Heart right ventricle (tissue), 16 donors: Measurements from ENCODE around the gene ARSI. TPM values are rescaled to one million over a fixed set of nuclear protein-coding genes. Genes with fewer than 3 reads are reported as not detected.

Experiments used
- ATAC-seq, 8 donors: fragments of 200-7000 bp; cut with Tn5 transposase; one replicate each; pipeline ENCODE4 v1.9.1; 2020; ENCODE audit warnings: mild to moderate bottlenecking in 8 of 8, moderate library complexity in 8 of 8, moderate number of reproducible peaks in 1 of 8
- DNase-seq, 2 donors: peaks; one replicate each; pipeline ENCODE4 v3.0.0-alpha.2; 2020
- H3K27ac ChIP-seq, 10 donors: fragments of 200-600 bp; sonication (generic) in 2 of 10; one replicate each; pipeline versions ENCODE4 v1.5.0 to v1.8.0; 2020 to 2022; ENCODE audit warnings: mild to moderate bottlenecking in 3 of 10
- H3K27me3 ChIP-seq, 7 donors: fragments of 200-600 bp; one replicate each; pipeline ENCODE4 v1.8.0; 2021 to 2022; ENCODE audit warnings: mild to moderate bottlenecking in 2 of 7
- H3K36me3 ChIP-seq, 9 donors: fragments of 200-600 bp; sonication (generic) in 1 of 9; one replicate each; pipeline versions ENCODE4 v1.5.0 to v1.8.0; 2020 to 2022; ENCODE audit warnings: mild to moderate bottlenecking in 2 of 9
- H3K4me1 ChIP-seq, 9 donors: fragments of 200-600 bp; sonication (generic) in 1 of 9; one replicate each; pipeline versions ENCODE4 v1.5.0 to v1.8.0; 2020 to 2022; ENCODE audit warnings: mild to moderate bottlenecking in 4 of 9
- H3K4me3 ChIP-seq, 10 donors: fragments of 200-600 bp; sonication (generic) in 2 of 10; one replicate each; pipeline versions ENCODE4 v1.5.0 to v1.8.0; 2020 to 2022; ENCODE audit warnings: mild to moderate bottlenecking in 7 of 10, moderate library complexity in 2 of 10
- H3K9me3 ChIP-seq, 11 donors: fragments of 200-600 bp in 10 of 11; sonication (generic) in 2 of 11; one replicate each; pipeline versions ENCODE4 v1.5.0 to v1.8.0; 2013 to 2022; ENCODE audit warnings: mild to moderate bottlenecking in 2 of 11, control low read depth in 1 of 11, moderate library complexity in 1 of 11
- CTCF ChIP-seq, 9 donors: fragments of 200-600 bp; sonication (generic) in 2 of 9; IDR thresholded peaks; one replicate each; pipeline versions ENCODE4 v1.5.0 to v1.8.0; 2021 to 2022; ENCODE audit warnings: antibody characterized with exemption in 9 of 9, mild to moderate bottlenecking in 5 of 9, moderate library complexity in 1 of 9
- WGBS, 2 donors: extraction: QIAGEN DNeasy Blood & Tissue Kit; methylation state at CpG; one replicate each; pipeline ENCODE4 v1.1.7; 2013; ENCODE audit warnings: inconsistent platforms in 1 of 2; 5-methylcytosine and 5-hydroxymethylcytosine counted together
- intact Hi-C, 10 donors: fragments of 100-400 bp; cut with DNase I; formaldehyde crosslinking; loops; one replicate each; pipeline versions ENCODE4 v1.11.1 to v1.14.2; 2022
- polyA plus RNA-seq, 2 donors: library from polyadenylated mRNA; stranded (reverse); fragments of 200-250 nt; gene quantifications; one replicate each; pipeline ENCODE4 v1.2.3, GENCODE V29; 2013
- total RNA-seq, 10 donors: library from RNA; stranded (reverse); fragmentation: NEBNext Ultra II Directional in 3 of 10; extraction: Animal tissue kit (Norgen Biotek cat#: 25700) in 3 of 10; gene quantifications; one replicate each; pipeline versions ENCODE4 v1.2.1 to v1.2.4, GENCODE V29; 2021 to 2023
- donor health status: Arrhythmogenic right ventricular cardiomyopathy.
- donor health status: ischemic (EF 13 %, LVEDD 7.1; RV severe dilation, severe dysfunction).
- donor health status: healthy with polysubstance abuse.
- donor health status: DM: no; HTN: yes; CAD: no.
- donor health status: DM: no; HTN: no; CAD: no.
- donor health status: ischemic (EF 25% LVEDD 6.9; RV normal size, moderate dysfunction).
- donor health status: ischemic (EF 25% LVEDD 5.7; RV mildly dilated, moderate dysfunction).
- donor health status: healthy.
- donor health status: DM: yes; HTN: yes; CAD: no.
- donor health status: Ischemic cardiomyopathy.
- donor health status: ischemic (EF 35%, LVEDD 5.7; RV mildly dilated, moderate dysfunction).
- donor health status: nonischemic (EF 11% LVEDD 7.7; RV severe dilation, severe dysfunction).
- donor health status: DM: yes; HTN: yes; CAD: no.
- donor health status: PGD.
- donor health status: ischemic (EF 29% LVEDD 5.4; RV normal size, mild dysfunction).
- donor health status: nonischemic (EF 23%, LVEDD 6.1; RV moderate dilation, normal function).

ARSI gene
- total and polyA plus RNA-seq, 12 donors: 0.11 to 0.65 (median 0.32) TPM; not detected in 2

GRCh38 chr5:150295172-150295634, 7.5 kb downstream of the ARSI start:
- H3K4me1 ChIP-seq: peaks cover 0 to 6% (median 0%) of the 10 kb centered on the region in 9 donors
- ATAC-seq (peak in 7 of 8 donors; percentile 34 to 61 (median 51)), DNase-seq (peak; percentile 34 to 36)
- no peak for TF ChIP-seq CTCF (IDR thresholded peaks at IDR 0.05)
- H3K4me3 ChIP-seq: no peak overlapping the region
- H3K27me3 ChIP-seq: peaks cover 0 to 26% (median 12%) of the 10 kb centered on the region in 7 donors
- WGBS, 2 donors: 57 to 63% methylated on average over 10 of the region's 10 CpGs
- no peak overlapping the region for H3K27ac ChIP-seq
- no peaks in the 10 kb centered on the region for H3K9me3 ChIP-seq
- intact Hi-C loops: no loop called here
- no peaks in the 10 kb centered on the region for H3K36me3 ChIP-seq

GRCh38 chr5:150294551-150295071, 8.1 kb downstream of the ARSI start:
- 90 to 94% methylated on average over 10 of the region's 10 CpGs for WGBS, 2 donors
- no peak for ATAC-seq
- Histone ChIP-seq H3K4me3 (no peak overlapping the region), H3K27me3 (peaks cover 0 to 23% (median 17%) of the 10 kb centered on the region in 7 donors), H3K36me3 (no peaks in the 10 kb centered on the region), H3K4me1 (peaks cover 0 to 6% (median 0%) of the 10 kb centered on the region in 9 donors), H3K9me3 (no peaks in the 10 kb centered on the region), H3K27ac (no peak overlapping the region)
- intact Hi-C loops: no loop called here
- TF ChIP-seq CTCF (IDR thresholded peaks at IDR 0.05): no peak
- DNase-seq: no peak

GRCh38 chr5:150293091-150293941, 9.4 kb downstream of the ARSI start:
- peaks cover 0 to 31% (median 17%) of the 10 kb centered on the region in 7 donors for H3K27me3 ChIP-seq
- TF ChIP-seq CTCF (IDR thresholded peaks at IDR 0.05): no peak
- ATAC-seq (no peak), DNase-seq (no peak)
- intact Hi-C loops: no loop called here
- H3K4me1 ChIP-seq: peaks cover 0 to 6% (median 0%) of the 10 kb centered on the region in 9 donors
- H3K9me3 ChIP-seq: no peaks in the 10 kb centered on the region
- H3K36me3 ChIP-seq: no peaks in the 10 kb centered on the region
- no peak overlapping the region for H3K4me3 ChIP-seq
- no peak overlapping the region for H3K27ac ChIP-seq
- WGBS, 2 donors: 80% methylated on average over 19 of the region's 19 CpGs

GRCh38 chr5:150291388-150292385, 11.0 kb downstream of the ARSI start:
- 86 to 90% methylated on average over 13 of the region's 13 CpGs for WGBS, 2 donors
- no peak for ATAC-seq
- no peak for DNase-seq

More at GRCh38 chr5:150291388-150292385, 11.0 kb downstream of the ARSI start:
- no peaks in the 10 kb centered on the region for H3K9me3 ChIP-seq
- H3K27ac ChIP-seq: no peak overlapping the region
- peaks cover 0 to 31% (median 17%) of the 10 kb centered on the region in 7 donors for H3K27me3 ChIP-seq
- TF ChIP-seq CTCF (IDR thresholded peaks at IDR 0.05): no peak
- peaks cover 0 to 6% (median 0%) of the 10 kb centered on the region in 9 donors for H3K4me1 ChIP-seq
- no peak overlapping the region for H3K4me3 ChIP-seq
- H3K36me3 ChIP-seq: no peaks in the 10 kb centered on the region
- intact Hi-C loops: no loop called here
